IMR-90 (cell line): ENCODE data around the gene VPS35L. TPM values are rescaled to one million over a fixed set of nuclear protein-coding genes. Genes with fewer than 3 reads are reported as not detected.

Source experiments
- ATAC-seq: fragments of 200-7000 bp; cut with Tn5 transposase; 2 replicates; pipeline ENCODE4 v1.9.1; 2020; ENCODE audit warnings: low read depth, mild to moderate bottlenecking, moderate library complexity
- BruUV-seq: library from RNA; stranded (reverse); fragments of 400-500 nt; replicated peaks from 2 replicates; lab custom pipeline; 2021; lab: Mats Ljungman, UMichigan
- CTCF ChIA-PET: fragments of 300-600 bp; formaldehyde crosslinking; extraction: SDS; loops from one replicate; lab custom pipeline; 2021; ENCODE audit warnings: antibody characterized with exemption; lab: Yijun Ruan, JAX
- POLR2A ChIA-PET: fragments of 300-600 bp; sonication (Branson Sonifier 250); formaldehyde crosslinking; loops from one replicate; lab custom pipeline; 2022; ENCODE audit warnings: antibody characterized with exemption; ENCODE audit not compliant: unreplicated experiment; lab: Charles Lee
- DNase-seq: peaks from one replicate; pipeline ENCODE4 v3.0.0; 2013
- H2AFZ ChIP-seq: replicated peaks from 2 replicates; pipeline ENCODE3; 2013; ENCODE audit warnings: low read length, mild to moderate bottlenecking; ENCODE audit not compliant: poor library complexity
- H2AK5ac ChIP-seq: 2 replicates; pipeline ENCODE4 v1.6.1; 2013; ENCODE audit warnings: low read depth, low read length, inconsistent platforms
- H2AK9ac ChIP-seq: replicated peaks from 2 replicates; pipeline ENCODE3; 2013; ENCODE audit warnings: mild to moderate bottlenecking, low read depth, low read length, moderate library complexity; ENCODE audit not compliant: poor library complexity
- H2BK120ac ChIP-seq: 2 replicates; pipeline ENCODE4 v1.6.1; 2013; ENCODE audit warnings: low read depth, low read length, inconsistent platforms
- H2BK15ac ChIP-seq: 3 replicates; pipeline ENCODE4 v1.6.1; 2013; ENCODE audit warnings: low read depth, low read length, inconsistent platforms
- H2BK20ac ChIP-seq: 2 replicates; pipeline ENCODE4 v1.6.1; 2013; ENCODE audit warnings: low read depth, mild to moderate bottlenecking, inconsistent platforms, low read length, moderate library complexity
- H2BK5ac ChIP-seq: 2 replicates; pipeline ENCODE4 v1.6.1; 2013; ENCODE audit warnings: mild to moderate bottlenecking, low read depth, low read length, inconsistent platforms; ENCODE audit not compliant: poor library complexity, severe bottlenecking
- H3K14ac ChIP-seq: replicated peaks from 2 replicates; pipeline ENCODE4 v1.6.1; 2013; ENCODE audit warnings: low read depth, low read length, inconsistent platforms
- H3K18ac ChIP-seq: 2 replicates; pipeline ENCODE4 v1.6.1; 2013; ENCODE audit warnings: low read depth, low read length, control low read depth
- H3K23ac ChIP-seq: 2 replicates; pipeline ENCODE4 v1.6.1; 2013; ENCODE audit warnings: low read depth, low read length, inconsistent platforms
- H3K27ac ChIP-seq: 2 replicates; pipeline ENCODE4 v1.5.1; 2013; ENCODE audit warnings: mild to moderate bottlenecking, control low read depth, low read length; ENCODE audit not compliant: insufficient read depth
- H3K27me3 ChIP-seq: 2 replicates; pipeline ENCODE4 v1.6.1; 2013; ENCODE audit warnings: low read length; ENCODE audit not compliant: control insufficient read depth, insufficient read depth
- H3K36me3 ChIP-seq: 2 replicates; pipeline ENCODE4 v1.6.1; 2013; ENCODE audit warnings: low read length, mixed read lengths; ENCODE audit not compliant: control insufficient read depth, insufficient read depth
- H3K4ac ChIP-seq: 2 replicates; pipeline ENCODE4 v1.6.1; 2013; ENCODE audit warnings: low read depth, low read length, inconsistent platforms
- H3K4me1 ChIP-seq: 2 replicates; pipeline ENCODE4 v1.6.1; 2013; ENCODE audit warnings: low read length, mixed read lengths; ENCODE audit not compliant: control insufficient read depth, insufficient read depth
- H3K4me2 ChIP-seq: 2 replicates; pipeline ENCODE4 v1.6.1; 2013; ENCODE audit warnings: low read depth, mild to moderate bottlenecking, control low read depth, low read length, moderate library complexity
- H3K4me3 ChIP-seq: 2 replicates; pipeline ENCODE4 v1.5.1; 2013; ENCODE audit warnings: low read depth, mild to moderate bottlenecking, control low read depth, low read length, moderate library complexity; ENCODE audit not compliant: insufficient read depth
- H3K56ac ChIP-seq: 2 replicates; pipeline ENCODE4 v1.6.1; 2013; ENCODE audit warnings: low read length, inconsistent platforms; ENCODE audit not compliant: insufficient read depth; ENCODE audit errors: extremely low read depth
- H3K79me1 ChIP-seq, 2 experiments: 2 replicates each; pipeline ENCODE4 v1.6.1; 2013; ENCODE audit warnings: low read length in 2 of 2, inconsistent platforms in 1 of 2, low read depth in 1 of 2
- H3K9ac ChIP-seq: 2 replicates; pipeline ENCODE4 v1.6.1; 2013; ENCODE audit warnings: low read depth, low read length, control low read depth
- H3K9me1 ChIP-seq: 2 replicates; pipeline ENCODE4 v1.6.1; 2013; ENCODE audit warnings: low read length, inconsistent platforms; ENCODE audit not compliant: insufficient read depth
- H3K9me3 ChIP-seq: 2 replicates; pipeline ENCODE4 v1.6.1; 2013; ENCODE audit warnings: low read length; ENCODE audit not compliant: control insufficient read depth, insufficient read depth
- H4K20me1 ChIP-seq: 2 replicates; pipeline ENCODE4 v1.6.1; 2013; ENCODE audit warnings: low read length, inconsistent platforms; ENCODE audit not compliant: insufficient read depth
- H4K5ac ChIP-seq: 2 replicates; pipeline ENCODE4 v1.6.1; 2013; ENCODE audit warnings: mild to moderate bottlenecking, low read depth, low read length, control low read depth
- H4K8ac ChIP-seq, 2 experiments: 2 replicates each; pipeline ENCODE4 v1.6.1; 2013; ENCODE audit warnings: low read depth in 2 of 2, low read length in 2 of 2, control low read depth in 1 of 2, inconsistent platforms in 1 of 2
- H4K91ac ChIP-seq: 2 replicates; pipeline ENCODE4 v1.6.1; 2013; ENCODE audit warnings: low read depth, low read length, inconsistent platforms; ENCODE audit not compliant: insufficient read depth
- CHD1 ChIP-seq: IDR thresholded peaks from 2 replicates; pipeline ENCODE4 v1.6.1; 2012; ENCODE audit warnings: low read depth, low read length, improper control_type of control experiment
- FOS ChIP-seq: fragments of 150-350 bp; IDR thresholded peaks from 2 replicates; pipeline ENCODE4 v1.6.1; 2016; ENCODE audit warnings: low read depth, low read length
- NFE2L2 ChIP-seq: fragments of 150-350 bp; IDR thresholded peaks from 2 replicates; pipeline ENCODE4 v1.6.1; 2016; ENCODE audit warnings: low read depth, mild to moderate bottlenecking, low read length
- POLR2A ChIP-seq: IDR thresholded peaks from 2 replicates; pipeline ENCODE4 v1.6.1; 2012; ENCODE audit warnings: mild to moderate bottlenecking, low read depth, low read length
- RCOR1 ChIP-seq: IDR thresholded peaks from 2 replicates; pipeline ENCODE4 v1.6.1; 2012; ENCODE audit warnings: mild to moderate bottlenecking, low read length, improper control_type of control experiment; ENCODE audit not compliant: insufficient replicate concordance
- WGBS, 2 experiments: methylation state at CpG; one replicate each; pipeline versions ENCODE4 v1.1.5 to v1.1.7; 2013; ENCODE audit warnings: missing lambda C conversion rate in 2 of 2; ENCODE audit not compliant: insufficient read length in 1 of 2; ENCODE audit errors: extremely low coverage in 2 of 2; 5-methylcytosine and 5-hydroxymethylcytosine counted together
- dilution Hi-C: fragments of 300-500 bp; cut with HindIII; formaldehyde crosslinking; loops from one replicate; pipeline ENCODE4 v1.14.3; 2018; ENCODE audit warnings: low sequenced_read_pairs; ENCODE audit not compliant: unreplicated experiment
- in situ Hi-C: fragments of 300-500 bp; cut with MboI; formaldehyde crosslinking; loops from 3 replicates; pipeline ENCODE4 v1.14.3; 2019; ENCODE audit warnings: low sequenced_read_pairs, inconsistent platforms, mixed read lengths
- intact Hi-C: fragments of 100-400 bp; cut with micrococcal nuclease; formaldehyde crosslinking; loops from 2 replicates; pipeline ENCODE4 v1.10.0; 2022
- polyA plus RNA-seq, 3 experiments: library from polyadenylated mRNA; depleted of rRNA; stranded (reverse); fragments of >200 nt; gene quantifications; 2 replicates each; pipeline ENCODE4 v1.2.3, GENCODE V29; 2012; ENCODE audit warnings: low replicate concordance in 1 of 3
- total RNA-seq: library from RNA; depleted of rRNA; stranded (reverse); fragments of >200 nt; gene quantifications from 2 replicates; pipeline ENCODE4 v1.2.3, GENCODE V29; 2012

Gene VPS35L
- total and polyA plus RNA-seq, 2 of the 4 experiments (the other 2 are of a cell fraction): 28.0 to 40.1 TPM

- DNase-seq (no peak), ATAC-seq (no peak)
- H3K14ac ChIP-seq: no peak overlapping the region
- H4K8ac ChIP-seq: no peak overlapping the region
- H3K36me3 ChIP-seq: peaks cover 15% of the 10 kb centered on the region
- H4K20me1 ChIP-seq: peaks cover 4% of the 10 kb centered on the region
- no peak overlapping the region for H4K91ac ChIP-seq
- H2BK15ac ChIP-seq: no peak overlapping the region
- H3K56ac ChIP-seq: no peak overlapping the region
- 100% methylated on average over 1 of the region's 6 CpGs; no CpG with 5 or more reads in 1 of the 2 experiments for WGBS, 2 experiments
- no peak overlapping the region for H3K4me2 ChIP-seq
- H2BK120ac ChIP-seq: no peak overlapping the region
- no peak overlapping the region for H3K23ac ChIP-seq
- H2AK5ac ChIP-seq: no peak overlapping the region
- no peak overlapping the region for H2AFZ ChIP-seq
- H3K4me1 ChIP-seq: peaks cover 5% of the 10 kb centered on the region
- no peak overlapping the region for H2AK9ac ChIP-seq
- dilution Hi-C loops (no loop called here), intact Hi-C loops (no loop called here), in situ Hi-C loops (no loop called here)
- peaks cover 5% of the 10 kb centered on the region; the same call in 1 of the 2 replicates for H3K9me1 ChIP-seq
- CTCF ChIA-PET: interaction anchor here (0.6 to 1.8 kb wide), 6 partner anchors 41 to 290 kb away, joined by 3 to 5 read pairs (median 4); partner anchors contain the start of gene GPRC5B
- H3K27ac ChIP-seq: no peak overlapping the region
- H3K18ac ChIP-seq: no peak overlapping the region
- no peak overlapping the region for H4K5ac ChIP-seq
- peaks cover 0 to 6% of the 10 kb centered on the region in 2 experiments; a peak in 2 of 4 replicates for H3K79me1 ChIP-seq
- H2BK20ac ChIP-seq: no peak overlapping the region
- no TSS peak for BruUV-seq
- TF ChIP-seq CHD1 (no peak), RCOR1 (no peak), NFE2L2 (no peak), FOS (no peak), POLR2A (no peak)
- H3K4ac ChIP-seq: no peak overlapping the region
- H3K9ac ChIP-seq: no peak overlapping the region
- no peak overlapping the region for H3K4me3 ChIP-seq
- no peaks in the 10 kb centered on the region for H3K9me3 ChIP-seq
- POLR2A ChIA-PET: interaction anchor here (0.7 kb wide), 1 partner anchor 39 kb away, joined by 3 read pairs; no protein-coding TSS in a partner anchor
- H2BK5ac ChIP-seq: no peak overlapping the region
- H3K27me3 ChIP-seq: no peaks in the 10 kb centered on the region
These were observed 43.5 kb downstream of the VPS35L start for GRCh38 chr16:19598805-19599510.
